Lung (tissue), 12 donors: ENCODE measurements around the gene APRT. TPM values are rescaled to one million over a fixed set of nuclear protein-coding genes. Genes with fewer than 3 reads are reported as not detected.
A peak's percentile ranks its signal among the peaks of the same experiment; 100 is the strongest.

Source experiments
- ATAC-seq: fragments of 200-7000 bp; cut with Tn5 transposase; one replicate; pipeline ENCODE4 v1.9.1; 2020; ENCODE audit warnings: moderate number of reproducible peaks; ENCODE audit not compliant: insufficient read depth, low FRiP score
- DNase-seq, 3 donors: peaks; one replicate each; pipeline ENCODE4 v3.0.0-alpha.2; 2013 to 2017
- H3K27ac ChIP-seq, 2 donors: one replicate each; pipeline ENCODE4 v1.5.1; 2013; ENCODE audit warnings: mild to moderate bottlenecking in 2 of 2, moderate library complexity in 2 of 2, control low read depth in 1 of 2, inconsistent platforms in 1 of 2, low read depth in 1 of 2, low read length in 1 of 2
- H3K27me3 ChIP-seq, 3 donors: one replicate each; pipeline ENCODE4 v1.5.1; 2013; ENCODE audit warnings: low read length in 2 of 3; ENCODE audit not compliant: control insufficient read depth in 3 of 3, insufficient read depth in 3 of 3
- H3K36me3 ChIP-seq, 4 donors: one replicate each; pipeline ENCODE4 v1.5.1; 2013; ENCODE audit warnings: low read length in 4 of 4, mild to moderate bottlenecking in 1 of 4, moderate library complexity in 1 of 4; ENCODE audit not compliant: control insufficient read depth in 4 of 4, insufficient read depth in 4 of 4
- H3K4me1 ChIP-seq, 5 donors: one replicate each; pipeline ENCODE4 v1.5.1; 2013; ENCODE audit warnings: low read length in 5 of 5, mild to moderate bottlenecking in 2 of 5, moderate library complexity in 1 of 5; ENCODE audit not compliant: control insufficient read depth in 5 of 5, insufficient read depth in 5 of 5
- H3K4me3 ChIP-seq: one replicate; pipeline ENCODE4 v1.5.1; 2013; ENCODE audit warnings: mild to moderate bottlenecking, control low read depth, moderate library complexity
- H3K9ac ChIP-seq, 2 donors: one replicate each; pipeline ENCODE4 v1.5.1; 2013; ENCODE audit warnings: low read length in 2 of 2, control low read depth in 1 of 2; ENCODE audit not compliant: insufficient read depth in 1 of 2
- H3K9me3 ChIP-seq, 4 donors: one replicate each; pipeline ENCODE4 v1.5.1; 2013; ENCODE audit warnings: low read length in 3 of 4, mild to moderate bottlenecking in 1 of 4, moderate library complexity in 1 of 4; ENCODE audit not compliant: control insufficient read depth in 4 of 4, insufficient read depth in 3 of 4
- WGBS, 2 donors: extraction: QIAGEN DNeasy Blood & Tissue Kit; methylation state at CpG; one replicate each; pipeline ENCODE4 v1.1.7; 2013; 5-methylcytosine and 5-hydroxymethylcytosine counted together
- polyA plus RNA-seq, 2 donors: library from polyadenylated mRNA; stranded (reverse); fragments of 200-250 nt; gene quantifications; one replicate each; pipeline ENCODE4 v1.2.1, GENCODE V29; 2013
- total RNA-seq, 2 donors: library from RNA; depleted of rRNA in 1 of 2; stranded (reverse); fragments of >200 nt in 1 of 2; gene quantifications; one replicate each; pipeline ENCODE4 v1.2.1, GENCODE V29; 2014 to 2021
- TF ChIP-seq, protein P1 (sequence below): IDR thresholded peaks from 2 replicates; pipeline ENCODE4 v1.5.1; 2012; ENCODE audit warnings: mild to moderate bottlenecking; ENCODE audit errors: control extremely low read depth, extremely low read depth
- donor health status: control.
- donor health status: control.
- donor health status: Bipolar disorder and iron deficiency.
- donor health status: healthy.
- donor health status: DM: yes; HTN: yes; CAD: no.

Gene APRT
- total and polyA plus RNA-seq, 4 donors, result 44.2 to 260 (median 176) TPM

DNA sequence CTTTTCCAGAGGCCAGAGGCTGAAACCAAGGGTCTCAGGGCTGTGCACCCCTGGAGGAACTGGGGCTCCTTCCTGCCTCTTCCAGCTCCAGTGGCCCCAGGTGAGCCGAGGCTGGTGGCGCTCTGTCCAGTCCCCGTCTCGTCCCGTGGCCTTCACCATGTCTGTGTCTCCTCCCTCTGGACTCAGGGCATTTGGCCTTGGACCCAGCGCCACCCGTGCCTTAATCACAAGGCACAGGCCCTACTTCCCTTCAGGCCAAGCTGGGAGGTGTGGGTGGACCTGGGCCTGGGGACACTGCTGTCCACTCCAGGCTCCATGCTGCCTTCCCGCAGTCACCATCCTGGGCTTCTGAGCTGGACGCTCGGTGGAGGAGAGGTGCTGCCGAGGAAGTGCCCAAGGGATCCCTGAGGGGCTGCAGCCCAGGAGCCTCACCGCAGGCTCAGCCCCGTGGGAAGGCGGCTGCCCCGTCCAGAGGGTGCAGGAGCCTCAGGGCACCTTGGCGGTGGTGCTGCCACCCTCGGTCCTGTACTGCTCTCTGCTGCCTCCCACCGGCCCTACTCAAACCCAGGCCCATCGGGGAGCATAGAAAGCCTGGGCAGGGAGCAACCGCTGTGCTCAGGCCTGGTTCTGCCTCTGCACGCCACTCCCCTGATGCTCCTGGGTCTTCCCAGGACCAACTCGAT is 9.6 kb upstream of the APRT start:
- Histone ChIP-seq H3K27me3 (no peaks in the 10 kb centered on the region), H3K4me1 (peaks cover 0 to 12% (median 2%) of the 10 kb centered on the region in 5 donors), H3K36me3 (peaks cover 0 to 37% (median 6%) of the 10 kb centered on the region in 4 donors), H3K9me3 (no peaks in the 10 kb centered on the region), H3K4me3 (no peak overlapping the region), H3K9ac (no peak overlapping the region), H3K27ac (no peak overlapping the region)
- no peak for ATAC-seq
- 89 to 90% methylated on average over 21 to 22 of the region's 22 CpGs for WGBS, 2 donors
- DNase-seq, result no peak
- TF ChIP-seq, protein P1, sequence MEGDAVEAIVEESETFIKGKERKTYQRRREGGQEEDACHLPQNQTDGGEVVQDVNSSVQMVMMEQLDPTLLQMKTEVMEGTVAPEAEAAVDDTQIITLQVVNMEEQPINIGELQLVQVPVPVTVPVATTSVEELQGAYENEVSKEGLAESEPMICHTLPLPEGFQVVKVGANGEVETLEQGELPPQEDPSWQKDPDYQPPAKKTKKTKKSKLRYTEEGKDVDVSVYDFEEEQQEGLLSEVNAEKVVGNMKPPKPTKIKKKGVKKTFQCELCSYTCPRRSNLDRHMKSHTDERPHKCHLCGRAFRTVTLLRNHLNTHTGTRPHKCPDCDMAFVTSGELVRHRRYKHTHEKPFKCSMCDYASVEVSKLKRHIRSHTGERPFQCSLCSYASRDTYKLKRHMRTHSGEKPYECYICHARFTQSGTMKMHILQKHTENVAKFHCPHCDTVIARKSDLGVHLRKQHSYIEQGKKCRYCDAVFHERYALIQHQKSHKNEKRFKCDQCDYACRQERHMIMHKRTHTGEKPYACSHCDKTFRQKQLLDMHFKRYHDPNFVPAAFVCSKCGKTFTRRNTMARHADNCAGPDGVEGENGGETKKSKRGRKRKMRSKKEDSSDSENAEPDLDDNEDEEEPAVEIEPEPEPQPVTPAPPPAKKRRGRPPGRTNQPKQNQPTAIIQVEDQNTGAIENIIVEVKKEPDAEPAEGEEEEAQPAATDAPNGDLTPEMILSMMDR, result no peak

GRCh38 chr16:88820385-88821025 is 8.8 kb upstream of the APRT start:
- Histone ChIP-seq H3K9me3 (no peaks in the 10 kb centered on the region), H3K27me3 (no peaks in the 10 kb centered on the region), H3K9ac (no peak overlapping the region), H3K4me1 (peaks cover 0 to 12% (median 2%) of the 10 kb centered on the region in 5 donors), H3K4me3 (no peak overlapping the region), H3K27ac (no peak overlapping the region), H3K36me3 (peaks cover 0 to 33% (median 6%) of the 10 kb centered on the region in 4 donors)
- DNase-seq (peak in 1 of 3 donors; percentile 27), ATAC-seq (no peak)
- WGBS, 2 donors, result 91 to 93% methylated on average over 19 to 20 of the region's 20 CpGs
- TF ChIP-seq, protein P1, result no peak

GRCh38 chr16:88819126-88819525 is 7.4 kb upstream of the APRT start:
- H3K36me3 ChIP-seq, result peaks cover 0 to 26% (median 3%) of the 10 kb centered on the region in 4 donors
- H3K27ac ChIP-seq, result no peak overlapping the region
- H3K9ac ChIP-seq, result no peak overlapping the region
- 84 to 92% methylated on average over 16 of the region's 16 CpGs for WGBS, 2 donors
- TF ChIP-seq, protein P1, result no peak
- no peaks in the 10 kb centered on the region for H3K27me3 ChIP-seq
- H3K4me3 ChIP-seq, result no peak overlapping the region
- no peaks in the 10 kb centered on the region for H3K9me3 ChIP-seq
- DNase-seq (no peak), ATAC-seq (no peak)
- H3K4me1 ChIP-seq, result peaks cover 0 to 12% (median 2%) of the 10 kb centered on the region in 5 donors
